ENCODE measurements around the gene TSPO2. TPM values are rescaled to one million over a fixed set of nuclear protein-coding genes. Genes with fewer than 3 reads are reported as not detected.

Gene TSPO2
- total RNA-seq, 1 donor from 2014 or later: not detected

GRCh38 chr6:41053041-41053440 is 10.8 kb downstream of the TSPO2 start, which contains the start of gene APOBEC2:
Gene APOBEC2, plus strand, starts transcription at chr6:41053202. Its CDS starts 146 bp downstream, at chr6:41053348.
- no peak for DNase-seq

GRCh38 chr6:41054511-41054910 is 12.2 kb downstream of the TSPO2 start:
- H3K36me3 ChIP-seq: no peaks in the 10 kb centered on the region
- intact Hi-C loops (cut with DNase I): no loop called here
- no peaks in the 10 kb centered on the region for H3K9me3 ChIP-seq
- no peak overlapping the region for H3K4me3 ChIP-seq
- ATAC-seq (no peak), DNase-seq (no peak)
- TF ChIP-seq, protein P1, sequence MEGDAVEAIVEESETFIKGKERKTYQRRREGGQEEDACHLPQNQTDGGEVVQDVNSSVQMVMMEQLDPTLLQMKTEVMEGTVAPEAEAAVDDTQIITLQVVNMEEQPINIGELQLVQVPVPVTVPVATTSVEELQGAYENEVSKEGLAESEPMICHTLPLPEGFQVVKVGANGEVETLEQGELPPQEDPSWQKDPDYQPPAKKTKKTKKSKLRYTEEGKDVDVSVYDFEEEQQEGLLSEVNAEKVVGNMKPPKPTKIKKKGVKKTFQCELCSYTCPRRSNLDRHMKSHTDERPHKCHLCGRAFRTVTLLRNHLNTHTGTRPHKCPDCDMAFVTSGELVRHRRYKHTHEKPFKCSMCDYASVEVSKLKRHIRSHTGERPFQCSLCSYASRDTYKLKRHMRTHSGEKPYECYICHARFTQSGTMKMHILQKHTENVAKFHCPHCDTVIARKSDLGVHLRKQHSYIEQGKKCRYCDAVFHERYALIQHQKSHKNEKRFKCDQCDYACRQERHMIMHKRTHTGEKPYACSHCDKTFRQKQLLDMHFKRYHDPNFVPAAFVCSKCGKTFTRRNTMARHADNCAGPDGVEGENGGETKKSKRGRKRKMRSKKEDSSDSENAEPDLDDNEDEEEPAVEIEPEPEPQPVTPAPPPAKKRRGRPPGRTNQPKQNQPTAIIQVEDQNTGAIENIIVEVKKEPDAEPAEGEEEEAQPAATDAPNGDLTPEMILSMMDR (IDR thresholded peaks at IDR 0.05): no peak
- H3K27me3 ChIP-seq: no peaks in the 10 kb centered on the region
- H3K4me1 ChIP-seq: no peaks in the 10 kb centered on the region
- no peak overlapping the region for H3K27ac ChIP-seq

More at GRCh38 chr6:41053041-41053440, 10.8 kb downstream of the TSPO2 start, which contains the start of gene APOBEC2:
- Histone ChIP-seq H3K27me3 (no peaks in the 10 kb centered on the region), H3K4me1 (no peaks in the 10 kb centered on the region), H3K27ac (no peak within 1 kb of the TSS), H3K4me3 (no peak within 1 kb of the TSS), H3K9me3 (no peaks in the 10 kb centered on the region), H3K36me3 (no peaks in the 10 kb centered on the region)
- intact Hi-C loops (cut with DNase I): no loop called here
- TF ChIP-seq, protein P1 (IDR thresholded peaks at IDR 0.05): no peak
- no peak for ATAC-seq

GRCh38 chr6:41055149-41055548 is 12.9 kb downstream of the TSPO2 start:
- Histone ChIP-seq H3K27ac (no peak overlapping the region), H3K9me3 (no peaks in the 10 kb centered on the region), H3K4me3 (no peak overlapping the region), H3K27me3 (no peaks in the 10 kb centered on the region), H3K4me1 (no peaks in the 10 kb centered on the region), H3K36me3 (no peaks in the 10 kb centered on the region)
- intact Hi-C loops (cut with DNase I): no loop called here
- TF ChIP-seq, protein P1 (IDR thresholded peaks at IDR 0.05): no peak
- DNase-seq (no peak), ATAC-seq (no peak)

- Histone ChIP-seq H3K9me3 (no peaks in the 10 kb centered on the region), H3K4me1 (no peaks in the 10 kb centered on the region), H3K27me3 (no peaks in the 10 kb centered on the region), H3K4me3 (no peak overlapping the region), H3K27ac (no peak overlapping the region), H3K36me3 (peaks cover 4% of the 10 kb centered on the region)
- no peak for DNase-seq
- intact Hi-C loops (cut with DNase I): no loop called here
- no peak for ATAC-seq
- TF ChIP-seq, protein P1 (IDR thresholded peaks at IDR 0.05): no peak
Measured at GRCh38 chr6:41056768-41057490, 14.7 kb downstream of the TSPO2 start.

DNA sequence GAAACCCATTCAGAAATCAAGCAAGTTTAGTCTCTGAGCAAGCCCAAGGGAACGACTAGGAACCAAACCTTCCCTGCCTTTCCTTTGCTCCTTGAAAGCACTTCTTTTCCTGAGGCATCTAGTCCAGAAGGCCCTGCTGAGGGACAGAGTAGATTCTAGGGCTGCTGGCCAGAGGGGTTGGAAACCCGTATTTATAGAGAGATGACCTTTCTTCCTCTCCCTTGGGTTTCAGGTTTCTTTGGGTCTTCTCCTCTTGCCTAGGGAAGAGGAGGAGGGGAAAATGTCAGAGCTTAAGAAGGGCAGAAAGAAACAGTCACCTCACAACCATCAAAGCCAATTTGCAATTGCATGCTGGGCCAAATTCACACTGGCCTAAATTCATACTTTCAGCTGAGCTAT is 16.5 kb downstream of the TSPO2 start:
- no peaks in the 10 kb centered on the region for H3K9me3 ChIP-seq
- H3K4me3 ChIP-seq: no peak overlapping the region
- H3K27me3 ChIP-seq: no peaks in the 10 kb centered on the region
- no peak overlapping the region for H3K27ac ChIP-seq
- ATAC-seq: no peak
- TF ChIP-seq, protein P1 (IDR thresholded peaks at IDR 0.05): no peak
- no peak for DNase-seq
- H3K4me1 ChIP-seq: no peaks in the 10 kb centered on the region
- H3K36me3 ChIP-seq: peaks cover 4% of the 10 kb centered on the region
- intact Hi-C loops (cut with DNase I): no loop called here
